ENCODE measurements around the gene PLXNA4.

PLXNA4 gene

DNA sequence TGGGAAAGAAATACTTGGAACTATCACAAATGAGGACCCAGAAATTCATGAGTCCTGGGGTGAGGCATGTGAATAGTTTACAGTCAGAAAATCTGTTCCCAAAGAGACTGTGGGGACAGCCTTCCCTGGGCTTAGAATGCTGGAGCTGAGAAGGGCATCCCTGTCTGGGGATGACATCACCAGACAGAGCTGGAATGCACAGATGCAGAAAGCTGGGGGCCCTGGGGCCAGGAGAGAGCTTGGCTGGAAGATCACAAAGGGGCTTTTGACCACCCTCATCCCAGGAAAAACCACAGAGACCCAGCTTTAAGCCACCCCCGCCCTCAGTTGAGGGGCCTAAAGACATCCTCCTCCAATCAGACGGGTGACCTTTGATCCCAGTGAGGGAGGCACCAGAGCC lies 264.5 kb downstream of the PLXNA4 start:
- H3K36me3 ChIP-seq (replicated peaks) = no peaks in the 10 kb centered on the region

DNA sequence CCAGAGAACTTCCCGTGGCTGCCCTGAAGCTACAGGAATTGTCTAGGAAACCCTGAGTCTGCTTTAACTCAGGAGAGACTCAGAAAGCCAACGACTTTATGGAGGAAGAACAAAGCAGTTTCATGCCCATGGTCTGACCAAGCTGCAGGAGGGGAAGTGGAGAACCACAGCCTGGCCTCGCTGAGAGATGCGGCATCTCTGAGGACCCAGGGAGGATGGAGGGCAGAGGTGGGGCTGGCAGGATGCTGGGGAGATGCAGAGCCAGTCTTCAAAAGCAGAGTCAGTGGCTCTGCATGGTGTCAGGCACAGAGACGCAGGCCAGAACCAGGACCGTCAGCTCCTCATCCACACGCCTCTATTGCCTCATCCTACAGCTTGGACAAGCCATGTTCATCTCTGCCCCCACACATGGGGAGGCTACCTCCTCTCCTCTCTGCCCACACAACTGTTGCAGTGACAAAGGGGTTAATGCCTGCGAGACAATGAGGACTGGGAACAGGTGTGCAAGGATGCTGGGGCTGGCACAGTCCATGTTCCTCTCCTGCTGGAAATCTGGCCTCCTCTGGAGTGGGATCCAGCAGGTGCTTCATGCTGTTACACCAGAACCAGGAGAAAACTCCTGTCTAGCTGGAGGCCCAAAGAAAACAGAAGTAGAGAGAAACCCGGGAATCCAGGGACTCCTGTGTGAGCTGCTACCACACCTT lies 267.0 kb downstream of the PLXNA4 start:
- Histone ChIP-seq H3K27ac (no peak overlapping the region), H3K27me3 (replicated peaks) (no peaks in the 10 kb centered on the region), H3K4me3 (ENCODE audit: low read depth, low read length) (no peak overlapping the region), H3K36me3 (replicated peaks) (no peaks in the 10 kb centered on the region)
- TF ChIP-seq, protein P1, sequence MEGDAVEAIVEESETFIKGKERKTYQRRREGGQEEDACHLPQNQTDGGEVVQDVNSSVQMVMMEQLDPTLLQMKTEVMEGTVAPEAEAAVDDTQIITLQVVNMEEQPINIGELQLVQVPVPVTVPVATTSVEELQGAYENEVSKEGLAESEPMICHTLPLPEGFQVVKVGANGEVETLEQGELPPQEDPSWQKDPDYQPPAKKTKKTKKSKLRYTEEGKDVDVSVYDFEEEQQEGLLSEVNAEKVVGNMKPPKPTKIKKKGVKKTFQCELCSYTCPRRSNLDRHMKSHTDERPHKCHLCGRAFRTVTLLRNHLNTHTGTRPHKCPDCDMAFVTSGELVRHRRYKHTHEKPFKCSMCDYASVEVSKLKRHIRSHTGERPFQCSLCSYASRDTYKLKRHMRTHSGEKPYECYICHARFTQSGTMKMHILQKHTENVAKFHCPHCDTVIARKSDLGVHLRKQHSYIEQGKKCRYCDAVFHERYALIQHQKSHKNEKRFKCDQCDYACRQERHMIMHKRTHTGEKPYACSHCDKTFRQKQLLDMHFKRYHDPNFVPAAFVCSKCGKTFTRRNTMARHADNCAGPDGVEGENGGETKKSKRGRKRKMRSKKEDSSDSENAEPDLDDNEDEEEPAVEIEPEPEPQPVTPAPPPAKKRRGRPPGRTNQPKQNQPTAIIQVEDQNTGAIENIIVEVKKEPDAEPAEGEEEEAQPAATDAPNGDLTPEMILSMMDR (IDR thresholded peaks at IDR 0.05; ENCODE audit: low read depth, low read length, missing control alignments) = no peak
- in situ Hi-C loops (cut with HindIII; ENCODE audit: low pct_ligation_motif_present, low sequenced_read_pairs) = no loop called here
- no peak for DNase-seq

More for the DNA sequence above, 264.5 kb downstream of the PLXNA4 start:
- Histone ChIP-seq H3K4me3 (ENCODE audit: low read depth, low read length) (no peak overlapping the region), H3K27me3 (replicated peaks) (no peaks in the 10 kb centered on the region), H3K27ac (no peak overlapping the region)
- TF ChIP-seq, protein P1 (IDR thresholded peaks at IDR 0.05; ENCODE audit: low read depth, low read length, missing control alignments) = no peak
- in situ Hi-C loops (cut with HindIII; ENCODE audit: low pct_ligation_motif_present, low sequenced_read_pairs) = no loop called here
- DNase-seq = no peak

DNA sequence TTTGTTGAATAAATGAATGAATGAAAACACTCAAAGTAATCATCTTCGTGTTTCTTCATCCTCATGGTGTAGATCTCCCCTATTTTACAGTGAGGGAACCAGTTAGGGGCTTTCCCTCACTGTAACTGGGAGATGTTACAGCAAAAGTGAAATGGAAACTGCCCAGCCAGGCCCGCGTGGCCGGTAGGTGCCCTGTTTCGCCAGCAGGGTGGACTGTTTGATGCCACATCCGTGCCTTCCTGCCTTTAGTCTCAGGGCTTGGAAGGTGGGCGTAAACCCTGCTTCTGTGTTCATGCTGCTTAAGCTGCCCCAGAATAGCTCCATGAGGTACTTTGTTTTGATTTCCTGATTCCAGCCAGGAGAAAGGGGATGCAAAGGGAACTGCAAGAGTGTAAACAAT lies 268.8 kb downstream of the PLXNA4 start:
- in situ Hi-C loops (cut with HindIII; ENCODE audit: low pct_ligation_motif_present, low sequenced_read_pairs) = no loop called here
- TF ChIP-seq, protein P1 (IDR thresholded peaks at IDR 0.05; ENCODE audit: low read depth, low read length, missing control alignments) = peak; percentile 43
- no peak for DNase-seq

DNA sequence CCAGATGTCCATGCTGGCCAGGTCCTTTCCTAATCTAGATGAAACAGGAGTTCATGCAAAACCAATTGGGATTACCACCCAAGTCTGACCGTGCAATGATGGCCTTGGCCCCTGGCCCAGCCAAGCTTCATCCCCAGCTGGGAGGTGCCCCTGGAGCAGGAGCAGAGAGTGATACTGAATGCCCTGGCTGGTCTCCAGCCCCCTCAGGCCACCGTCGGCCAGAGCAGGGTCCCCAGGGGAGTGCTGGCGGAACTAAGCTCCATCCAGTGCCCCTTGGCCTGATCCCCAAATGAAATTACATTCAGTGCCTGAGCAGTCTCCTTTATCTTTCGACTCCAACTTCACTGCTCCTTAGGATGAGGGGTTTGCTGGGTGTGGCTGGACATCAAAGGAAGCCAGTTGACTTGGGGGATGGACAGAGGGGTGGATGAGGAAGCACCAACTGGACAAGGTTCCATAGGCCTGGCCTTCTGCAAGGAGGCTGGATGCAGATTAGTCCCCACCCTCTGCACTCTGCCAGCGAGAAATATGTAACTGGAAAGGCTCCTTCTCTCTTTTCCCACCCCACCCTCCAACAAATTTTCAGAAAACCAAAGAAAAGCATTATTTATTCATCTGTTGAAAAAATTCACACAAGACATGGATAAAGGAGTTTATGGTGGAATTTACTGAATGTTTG lies 275.5 kb downstream of the PLXNA4 start:
- no peak for DNase-seq
- Histone ChIP-seq H3K4me3 (ENCODE audit: low read depth, low read length) (no peak overlapping the region), H3K27ac (no peak overlapping the region), H3K36me3 (replicated peaks) (no peaks in the 10 kb centered on the region), H3K27me3 (replicated peaks) (no peaks in the 10 kb centered on the region)
- TF ChIP-seq, protein P1 (IDR thresholded peaks at IDR 0.05; ENCODE audit: low read depth, low read length, missing control alignments) = no peak
- in situ Hi-C loops (cut with HindIII; ENCODE audit: low pct_ligation_motif_present, low sequenced_read_pairs) = no loop called here

More for the DNA sequence above, 268.8 kb downstream of the PLXNA4 start:
- no peak overlapping the region for H3K4me3 ChIP-seq (ENCODE audit: low read depth, low read length)
- no peaks in the 10 kb centered on the region for H3K36me3 ChIP-seq (replicated peaks)
- no peaks in the 10 kb centered on the region for H3K27me3 ChIP-seq (replicated peaks)
- no peak overlapping the region for H3K27ac ChIP-seq

DNA sequence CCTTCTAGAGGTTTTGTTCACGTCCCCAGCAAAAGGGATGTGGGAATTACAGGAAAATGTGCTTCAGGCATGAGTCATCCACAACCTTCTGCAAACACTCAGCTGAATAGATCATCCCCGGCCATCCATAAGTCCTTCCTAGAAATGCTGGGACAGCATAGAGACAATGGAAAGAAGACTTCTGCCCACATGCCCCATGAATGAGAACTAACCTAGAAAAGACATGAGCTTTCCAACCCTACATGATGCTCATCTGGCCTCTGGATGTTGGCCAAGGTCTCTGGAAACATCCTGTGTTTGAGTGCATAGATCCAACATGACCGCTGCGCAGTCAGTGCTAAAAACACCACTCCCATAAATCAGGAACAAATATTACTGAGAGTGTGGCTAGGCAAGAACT lies 277.5 kb downstream of the PLXNA4 start:
- in situ Hi-C loops (cut with HindIII; ENCODE audit: low pct_ligation_motif_present, low sequenced_read_pairs) = no loop called here
- Histone ChIP-seq H3K36me3 (replicated peaks) (no peaks in the 10 kb centered on the region), H3K27ac (no peak overlapping the region), H3K4me3 (ENCODE audit: low read depth, low read length) (no peak overlapping the region), H3K27me3 (replicated peaks) (no peaks in the 10 kb centered on the region)
- DNase-seq = peak; percentile 42
- TF ChIP-seq, protein P1 (IDR thresholded peaks at IDR 0.05; ENCODE audit: low read depth, low read length, missing control alignments) = no peak

All from brain microvascular endothelial cell (primary cell).